ENCODE data around the gene POU3F1. TPM values are rescaled to one million over a fixed set of nuclear protein-coding genes. Genes with fewer than 3 reads are reported as not detected.

Gene POU3F1
- polyA plus RNA-seq, 2 of the 4 experiments (the other 2 are of a cell fraction): not detected

DNA sequence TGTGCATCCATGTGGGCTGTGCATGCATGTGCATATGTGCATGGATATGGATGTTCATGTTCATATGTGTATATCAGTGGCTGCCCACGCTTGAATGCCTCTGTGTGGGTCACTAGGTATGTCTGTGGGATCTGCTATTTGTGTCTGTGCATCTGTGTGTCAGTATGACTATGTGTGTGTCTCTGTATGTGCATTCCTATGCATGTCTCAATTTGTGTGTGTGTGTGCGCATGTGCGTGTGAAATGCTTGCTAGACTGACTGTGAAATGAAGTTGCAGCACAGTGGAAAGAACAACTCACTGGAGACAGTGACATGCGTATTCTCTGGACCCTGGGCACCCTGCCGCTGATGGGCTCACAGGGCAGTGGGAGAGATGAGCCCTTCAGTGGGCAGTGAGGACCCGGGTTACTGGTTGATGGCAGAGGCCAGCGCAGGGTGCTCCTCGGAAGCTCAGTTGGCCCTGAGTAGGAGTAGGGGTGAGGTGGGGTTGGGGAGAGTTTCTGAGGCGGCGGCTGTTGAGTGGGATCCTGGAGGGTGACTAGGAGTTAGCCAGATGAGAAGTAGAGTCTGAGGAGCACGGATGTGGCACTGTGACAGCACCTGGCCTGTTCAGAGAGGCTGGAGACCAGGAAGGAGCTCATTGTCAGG lies 43.2 kb upstream of the POU3F1 start:
- 47% methylated on average over 10 of the region's 11 CpGs for WGBS (ENCODE audit: missing lambda C conversion rate)
- ChIA-PET CTCF (no interaction called here), POLR2A (no interaction called here)
- DNase-seq (ENCODE audit: low read depth in 1 of 2, low spot score in 1 of 2): no peak
- H3K4me1 ChIP-seq: no peaks in the 10 kb centered on the region
- no peak for ATAC-seq
- TF ChIP-seq NR3C1 (IDR thresholded peaks at IDR 0.05) (no peak), CEBPB (IDR thresholded peaks at IDR 0.05) (no peak), CHD2 (IDR thresholded peaks at IDR 0.05; ENCODE audit: low read length, partially characterized antibody) (no peak), TP53 (CRISPR knock-in tag; IDR thresholded peaks at IDR 0.05) (no peak), BHLHE40 (IDR thresholded peaks at IDR 0.05; ENCODE audit: low read depth, low read length) (no peak), CBX8 (IDR thresholded peaks at IDR 0.05) (no peak), HDAC2 (IDR thresholded peaks at IDR 0.05) (no peak), EP300 (IDR thresholded peaks at IDR 0.05) (no peak), HEYL (CRISPR knock-in tag; IDR thresholded peaks at IDR 0.05) (no peak), RARB (CRISPR knock-in tag; IDR thresholded peaks at IDR 0.05) (no peak), ZC3H11A (IDR thresholded peaks at IDR 0.05) (no peak), NPAS2 (CRISPR knock-in tag; IDR thresholded peaks at IDR 0.05; ENCODE audit: borderline replicate concordance) (no peak), MAZ (IDR thresholded peaks at IDR 0.05; ENCODE audit: borderline replicate concordance, low read depth, low read length) (no peak), ESRRA (IDR thresholded peaks at IDR 0.05; ENCODE audit: borderline replicate concordance, low read length) (no peak)
- TF ChIP-seq, protein P1, sequence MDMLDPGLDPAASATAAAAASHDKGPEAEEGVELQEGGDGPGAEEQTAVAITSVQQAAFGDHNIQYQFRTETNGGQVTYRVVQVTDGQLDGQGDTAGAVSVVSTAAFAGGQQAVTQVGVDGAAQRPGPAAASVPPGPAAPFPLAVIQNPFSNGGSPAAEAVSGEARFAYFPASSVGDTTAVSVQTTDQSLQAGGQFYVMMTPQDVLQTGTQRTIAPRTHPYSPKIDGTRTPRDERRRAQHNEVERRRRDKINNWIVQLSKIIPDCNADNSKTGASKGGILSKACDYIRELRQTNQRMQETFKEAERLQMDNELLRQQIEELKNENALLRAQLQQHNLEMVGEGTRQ (IDR thresholded peaks at IDR 0.05): no peak
- TF ChIP-seq, protein P2, sequence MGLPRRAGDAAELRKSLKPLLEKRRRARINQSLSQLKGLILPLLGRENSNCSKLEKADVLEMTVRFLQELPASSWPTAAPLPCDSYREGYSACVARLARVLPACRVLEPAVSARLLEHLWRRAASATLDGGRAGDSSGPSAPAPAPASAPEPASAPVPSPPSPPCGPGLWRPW (IDR thresholded peaks at IDR 0.05): no peak
- TF ChIP-seq, protein P3, sequence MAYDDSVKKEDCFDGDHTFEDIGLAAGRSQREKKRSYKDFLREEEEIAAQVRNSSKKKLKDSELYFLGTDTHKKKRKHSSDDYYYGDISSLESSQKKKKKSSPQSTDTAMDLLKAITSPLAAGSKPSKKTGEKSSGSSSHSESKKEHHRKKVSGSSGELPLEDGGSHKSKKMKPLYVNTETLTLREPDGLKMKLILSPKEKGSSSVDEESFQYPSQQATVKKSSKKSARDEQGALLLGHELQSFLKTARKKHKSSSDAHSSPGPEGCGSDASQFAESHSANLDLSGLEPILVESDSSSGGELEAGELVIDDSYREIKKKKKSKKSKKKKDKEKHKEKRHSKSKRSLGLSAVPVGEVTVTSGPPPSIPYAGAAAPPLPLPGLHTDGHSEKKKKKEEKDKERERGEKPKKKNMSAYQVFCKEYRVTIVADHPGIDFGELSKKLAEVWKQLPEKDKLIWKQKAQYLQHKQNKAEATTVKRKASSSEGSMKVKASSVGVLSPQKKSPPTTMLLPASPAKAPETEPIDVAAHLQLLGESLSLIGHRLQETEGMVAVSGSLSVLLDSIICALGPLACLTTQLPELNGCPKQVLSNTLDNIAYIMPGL (CRISPR knock-in tag; IDR thresholded peaks at IDR 0.05; ENCODE audit: borderline replicate concordance): no peak
- no peaks in the 10 kb centered on the region for H3K9me3 ChIP-seq
- no peak overlapping the region for H3K4me3 ChIP-seq
- no peak overlapping the region for H3K27ac ChIP-seq
- no peak overlapping the region for H3K4me2 ChIP-seq
- FAIRE-seq: no peak

DNA sequence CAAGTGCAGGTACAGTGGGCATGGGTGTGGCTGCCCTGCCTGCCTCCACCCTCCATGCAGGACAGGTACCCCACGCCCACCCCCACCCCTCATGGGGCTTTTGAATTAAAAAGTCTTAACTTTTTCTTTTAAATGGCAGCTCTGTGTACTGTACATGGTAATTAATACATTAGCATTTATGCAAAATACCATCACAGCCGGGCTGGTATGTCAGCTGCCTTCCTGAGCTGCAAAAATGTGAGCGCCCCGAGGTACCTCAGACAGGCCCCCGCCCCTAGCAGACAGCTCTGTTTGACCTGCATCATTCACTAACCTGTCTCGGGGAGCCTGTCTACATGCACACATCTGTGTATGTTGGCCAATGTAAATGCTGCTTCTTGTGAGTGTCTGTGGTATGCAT lies 42.2 kb upstream of the POU3F1 start:
- no peaks in the 10 kb centered on the region for H3K4me1 ChIP-seq
- WGBS (ENCODE audit: missing lambda C conversion rate): 14% methylated on average over 4 of the region's 6 CpGs
- DNase-seq (ENCODE audit: low read depth in 1 of 2, low spot score in 1 of 2): no peak
- FAIRE-seq: no peak
- POLR2A ChIA-PET: no interaction called here
- H3K4me2 ChIP-seq: no peak overlapping the region
- H3K9me3 ChIP-seq: no peaks in the 10 kb centered on the region
- no peak overlapping the region for H3K4me3 ChIP-seq
- CTCF ChIA-PET: no interaction called here
- no peak for ATAC-seq
- TF ChIP-seq, protein P4, sequence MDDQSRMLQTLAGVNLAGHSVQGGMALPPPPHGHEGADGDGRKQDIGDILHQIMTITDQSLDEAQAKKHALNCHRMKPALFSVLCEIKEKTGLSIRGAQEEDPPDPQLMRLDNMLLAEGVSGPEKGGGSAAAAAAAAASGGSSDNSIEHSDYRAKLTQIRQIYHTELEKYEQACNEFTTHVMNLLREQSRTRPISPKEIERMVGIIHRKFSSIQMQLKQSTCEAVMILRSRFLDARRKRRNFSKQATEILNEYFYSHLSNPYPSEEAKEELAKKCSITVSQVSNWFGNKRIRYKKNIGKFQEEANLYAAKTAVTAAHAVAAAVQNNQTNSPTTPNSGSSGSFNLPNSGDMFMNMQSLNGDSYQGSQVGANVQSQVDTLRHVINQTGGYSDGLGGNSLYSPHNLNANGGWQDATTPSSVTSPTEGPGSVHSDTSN (IDR thresholded peaks at IDR 0.05): no peak
- TF ChIP-seq EP300 (IDR thresholded peaks at IDR 0.05) (no peak), ZFP36 (IDR thresholded peaks at IDR 0.05; ENCODE audit: borderline replicate concordance, partially characterized antibody) (no peak), RARB (CRISPR knock-in tag; IDR thresholded peaks at IDR 0.05) (no peak)
- TF ChIP-seq, protein P5, sequence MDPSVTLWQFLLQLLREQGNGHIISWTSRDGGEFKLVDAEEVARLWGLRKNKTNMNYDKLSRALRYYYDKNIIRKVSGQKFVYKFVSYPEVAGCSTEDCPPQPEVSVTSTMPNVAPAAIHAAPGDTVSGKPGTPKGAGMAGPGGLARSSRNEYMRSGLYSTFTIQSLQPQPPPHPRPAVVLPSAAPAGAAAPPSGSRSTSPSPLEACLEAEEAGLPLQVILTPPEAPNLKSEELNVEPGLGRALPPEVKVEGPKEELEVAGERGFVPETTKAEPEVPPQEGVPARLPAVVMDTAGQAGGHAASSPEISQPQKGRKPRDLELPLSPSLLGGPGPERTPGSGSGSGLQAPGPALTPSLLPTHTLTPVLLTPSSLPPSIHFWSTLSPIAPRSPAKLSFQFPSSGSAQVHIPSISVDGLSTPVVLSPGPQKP (IDR thresholded peaks at IDR 0.05; ENCODE audit: low read depth, low read length): no peak
- TF ChIP-seq, protein P6, sequence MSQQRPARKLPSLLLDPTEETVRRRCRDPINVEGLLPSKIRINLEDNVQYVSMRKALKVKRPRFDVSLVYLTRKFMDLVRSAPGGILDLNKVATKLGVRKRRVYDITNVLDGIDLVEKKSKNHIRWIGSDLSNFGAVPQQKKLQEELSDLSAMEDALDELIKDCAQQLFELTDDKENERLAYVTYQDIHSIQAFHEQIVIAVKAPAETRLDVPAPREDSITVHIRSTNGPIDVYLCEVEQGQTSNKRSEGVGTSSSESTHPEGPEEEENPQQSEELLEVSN (IDR thresholded peaks at IDR 0.05; ENCODE audit: borderline replicate concordance, low read depth): no peak
- no peak overlapping the region for H3K27ac ChIP-seq

Data from A549 (cell line).